ENCODE data around the gene CIDEC.
A peak's percentile ranks its signal among the peaks of the same experiment; 100 is the strongest.

Gene CIDEC

DNA sequence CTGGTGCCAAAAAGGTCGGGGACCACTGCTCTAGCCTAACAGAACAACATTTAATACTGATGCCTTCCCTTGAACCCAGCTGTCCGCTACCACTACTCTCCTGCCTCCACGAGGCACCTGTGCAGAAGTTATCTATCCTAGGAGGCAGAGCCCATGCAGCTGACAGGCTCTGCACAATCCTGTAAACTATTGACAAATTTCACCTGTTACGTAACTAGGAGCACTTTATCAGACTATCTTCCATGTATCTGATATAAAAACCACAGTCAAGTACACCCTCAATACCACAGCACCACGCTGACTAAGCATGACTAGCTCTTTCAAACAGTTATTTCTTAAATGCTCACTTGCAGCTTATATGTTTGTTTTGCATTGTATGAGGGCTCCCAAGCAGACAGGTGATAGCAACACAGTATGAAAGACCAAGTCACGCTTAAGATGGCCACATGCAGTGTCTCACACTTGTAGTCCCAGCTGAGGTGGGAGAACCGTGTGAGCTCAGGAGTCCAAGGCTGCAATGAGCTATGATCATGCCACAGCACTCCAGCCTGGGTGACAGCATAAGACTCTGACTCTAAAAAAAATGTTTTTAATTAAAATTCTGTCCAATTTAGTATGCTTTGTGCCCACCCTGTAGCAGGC is 32.4 kb upstream of the CIDEC start:
- Mint-ChIP-seq H3K4me3 (no peak overlapping the region), H3K27me3 (ENCODE audit: low read depth) (no peaks in the 10 kb centered on the region), H3K27ac (peak overlapping the region in 1 of 3 experiments; percentile 15), H3K36me3 (ENCODE audit: low read depth) (no peaks in the 10 kb centered on the region), H3K9me3 (no peaks in the 10 kb centered on the region), H3K4me1 (peaks cover 20% of the 10 kb centered on the region)
- TF ChIP-seq CTCF (IDR thresholded peaks at IDR 0.05; ENCODE audit: unreplicated experiment in 3 of 3) = no peak

DNA sequence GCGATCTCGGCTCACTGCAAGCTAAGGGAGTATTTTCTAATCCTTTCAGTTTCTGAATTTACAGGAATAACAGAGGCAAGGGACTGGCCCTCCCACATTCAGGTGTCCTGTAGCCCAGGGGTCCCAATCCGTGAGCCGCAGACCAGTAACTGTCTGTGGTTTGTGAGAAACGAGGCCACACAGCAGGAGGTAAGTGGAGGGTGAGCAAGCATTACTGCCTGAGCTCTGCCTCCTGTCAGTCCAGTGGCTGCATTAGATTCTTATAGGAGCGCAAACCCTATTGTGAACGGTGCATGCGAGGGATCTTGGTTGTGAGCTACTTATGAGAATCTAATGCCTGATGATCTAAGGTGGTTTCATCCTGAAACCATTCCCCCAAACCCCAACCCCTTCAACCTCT is 31.8 kb upstream of the CIDEC start:
- no peaks in the 10 kb centered on the region for H3K9me3 Mint-ChIP-seq
- H3K27ac Mint-ChIP-seq = peak overlapping the region in 1 of 3 experiments; percentile 15
- H3K4me3 Mint-ChIP-seq = no peak overlapping the region
- H3K36me3 Mint-ChIP-seq (ENCODE audit: low read depth) = no peaks in the 10 kb centered on the region
- TF ChIP-seq CTCF (IDR thresholded peaks at IDR 0.05; ENCODE audit: unreplicated experiment in 3 of 3) = no peak
- peaks cover 18% of the 10 kb centered on the region for H3K4me1 Mint-ChIP-seq
- H3K27me3 Mint-ChIP-seq (ENCODE audit: low read depth) = no peaks in the 10 kb centered on the region

GRCh38 chr3:9909221-9910013 is 29.4 kb upstream of the CIDEC start:
- Mint-ChIP-seq H3K27ac (peak overlapping the region; percentile 0 to 80 (median 70)), H3K4me3 (no peak overlapping the region), H3K4me1 (peaks cover 5% of the 10 kb centered on the region), H3K27me3 (ENCODE audit: low read depth) (no peaks in the 10 kb centered on the region), H3K36me3 (ENCODE audit: low read depth) (no peaks in the 10 kb centered on the region), H3K9me3 (no peaks in the 10 kb centered on the region)
- TF ChIP-seq CTCF (IDR thresholded peaks at IDR 0.05; ENCODE audit: unreplicated experiment in 3 of 3) = no peak

- Mint-ChIP-seq H3K27ac (peak overlapping the region in 1 of 3 experiments; percentile 29), H3K27me3 (ENCODE audit: low read depth) (no peaks in the 10 kb centered on the region), H3K4me3 (no peak overlapping the region), H3K9me3 (no peaks in the 10 kb centered on the region), H3K36me3 (ENCODE audit: low read depth) (no peaks in the 10 kb centered on the region), H3K4me1 (peaks cover 13% of the 10 kb centered on the region)
- no peak for TF ChIP-seq CTCF (IDR thresholded peaks at IDR 0.05; ENCODE audit: unreplicated experiment in 3 of 3)
Measured at GRCh38 chr3:9908286-9908685, 28.2 kb upstream of the CIDEC start.

DNA sequence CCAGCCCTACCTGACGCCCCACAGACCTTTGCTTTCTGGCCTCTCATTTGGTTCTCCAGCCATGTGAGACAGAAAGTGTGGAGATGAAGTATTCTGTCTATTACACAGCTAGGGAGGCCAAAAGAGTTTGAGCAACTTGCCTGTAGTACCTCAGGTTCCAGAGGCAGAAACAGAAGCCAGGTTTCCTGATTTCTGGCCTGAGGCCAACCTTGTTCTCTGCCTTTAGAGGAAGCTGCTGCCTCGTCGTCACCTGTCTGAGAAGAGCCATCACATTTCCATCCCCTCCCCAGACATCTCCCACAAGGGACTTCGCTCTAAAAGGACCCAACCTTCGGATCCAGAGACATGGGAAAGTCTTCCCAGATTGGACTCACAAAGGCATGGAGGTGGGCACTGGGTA is 26.4 kb upstream of the CIDEC start:
- Mint-ChIP-seq H3K9me3 (no peaks in the 10 kb centered on the region), H3K4me1 (peaks cover 18% of the 10 kb centered on the region), H3K4me3 (no peak overlapping the region), H3K27ac (no peak overlapping the region), H3K36me3 (ENCODE audit: low read depth) (no peaks in the 10 kb centered on the region), H3K27me3 (ENCODE audit: low read depth) (no peaks in the 10 kb centered on the region)
- TF ChIP-seq CTCF (IDR thresholded peaks at IDR 0.05; ENCODE audit: unreplicated experiment in 3 of 3) = no peak
